GM10847 (cell line): ENCODE data around the gene FOSB.

Source experiments
- POLR2A ChIP-seq: IDR thresholded peaks from 2 replicates; pipeline ENCODE4 v1.6.1; 2011; ENCODE audit not compliant: insufficient read length; ENCODE audit errors: extremely low read depth

FOSB gene

GRCh38 chr19:45440259-45440638, 27.5 kb upstream of the FOSB start:
- no peak for TF ChIP-seq POLR2A

- TF ChIP-seq POLR2A = no peak
Observed at GRCh38 chr19:45440873-45441654, 26.7 kb upstream of the FOSB start.

- no peak for TF ChIP-seq POLR2A
Observed at GRCh38 chr19:45442408-45442777, 25.4 kb upstream of the FOSB start.

GRCh38 chr19:45442778-45443461, 24.9 kb upstream of the FOSB start:
- TF ChIP-seq POLR2A = no peak

GRCh38 chr19:45443462-45444317, 24.1 kb upstream of the FOSB start:
- no peak for TF ChIP-seq POLR2A

GRCh38 chr19:45444318-45445041, 23.3 kb upstream of the FOSB start:
- peak; percentile 49 for TF ChIP-seq POLR2A

- no peak for TF ChIP-seq POLR2A
Observed at GRCh38 chr19:45445139-45445538, 22.7 kb upstream of the FOSB start.

DNA sequence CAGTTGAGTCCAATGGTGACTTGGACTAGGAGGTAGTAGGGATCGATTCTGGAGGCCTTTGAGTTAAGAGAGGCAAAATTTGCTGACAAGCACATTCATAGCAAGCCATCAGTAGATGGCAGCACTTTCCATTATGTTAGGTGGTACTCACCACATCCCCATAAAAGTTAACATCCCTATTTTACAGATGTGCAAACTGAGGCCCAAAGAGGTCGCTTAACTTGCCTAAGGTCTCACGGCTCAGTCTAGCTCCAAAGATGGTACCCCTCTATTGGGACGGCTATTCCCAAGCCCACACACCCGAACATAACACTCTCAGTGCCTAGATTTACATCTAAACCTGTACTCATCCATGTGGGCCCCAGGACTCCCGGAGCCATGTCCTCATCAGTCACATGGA, 21.5 kb upstream of the FOSB start:
- no peak for TF ChIP-seq POLR2A

DNA sequence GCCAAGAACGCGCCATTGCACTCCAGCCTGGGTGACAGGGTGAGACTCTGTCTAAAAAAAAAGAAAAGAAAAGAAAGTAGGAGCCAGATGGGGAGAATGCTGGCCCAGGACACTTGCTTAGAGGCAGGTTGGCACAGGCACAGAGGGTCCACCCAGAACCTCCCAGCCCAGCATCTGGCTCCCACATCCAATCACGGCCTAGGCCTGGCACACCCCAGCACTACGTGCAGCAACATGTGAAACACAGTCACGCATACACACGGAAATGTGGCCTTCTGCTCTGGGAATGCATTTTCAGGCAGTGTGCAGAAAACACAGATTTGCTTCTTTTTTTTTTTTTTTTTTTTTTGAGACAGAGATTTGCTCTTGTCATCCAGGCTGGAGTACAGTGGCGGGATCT, 20.9 kb upstream of the FOSB start:
- TF ChIP-seq POLR2A = no peak

GRCh38 chr19:45448425-45448756, 19.4 kb upstream of the FOSB start:
- TF ChIP-seq POLR2A = no peak

DNA sequence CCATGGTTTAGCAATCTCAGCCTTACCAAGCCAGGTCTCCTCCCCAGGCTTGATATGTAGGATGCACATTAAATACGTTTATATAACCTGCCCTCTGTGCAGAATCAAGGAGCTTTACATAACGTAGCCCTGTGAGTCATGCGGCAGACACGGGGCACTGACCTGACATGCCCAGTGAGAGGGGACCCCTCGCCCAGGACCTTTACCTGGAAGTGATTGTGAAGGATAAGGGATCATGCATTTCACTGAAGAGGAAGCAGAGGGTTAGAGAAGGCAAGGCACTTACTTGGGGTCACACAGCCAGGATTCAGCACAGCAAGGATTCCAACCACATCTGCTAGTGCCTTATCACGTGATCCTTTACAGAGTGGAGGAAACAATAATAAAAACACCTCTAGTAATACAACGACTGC, 18.9 kb upstream of the FOSB start:
- TF ChIP-seq POLR2A = no peak

- no peak for TF ChIP-seq POLR2A
Observed at GRCh38 chr19:45450012-45450333, 17.8 kb upstream of the FOSB start.

GRCh38 chr19:45451131-45451849, 16.5 kb upstream of the FOSB start:
- TF ChIP-seq POLR2A = no peak

DNA sequence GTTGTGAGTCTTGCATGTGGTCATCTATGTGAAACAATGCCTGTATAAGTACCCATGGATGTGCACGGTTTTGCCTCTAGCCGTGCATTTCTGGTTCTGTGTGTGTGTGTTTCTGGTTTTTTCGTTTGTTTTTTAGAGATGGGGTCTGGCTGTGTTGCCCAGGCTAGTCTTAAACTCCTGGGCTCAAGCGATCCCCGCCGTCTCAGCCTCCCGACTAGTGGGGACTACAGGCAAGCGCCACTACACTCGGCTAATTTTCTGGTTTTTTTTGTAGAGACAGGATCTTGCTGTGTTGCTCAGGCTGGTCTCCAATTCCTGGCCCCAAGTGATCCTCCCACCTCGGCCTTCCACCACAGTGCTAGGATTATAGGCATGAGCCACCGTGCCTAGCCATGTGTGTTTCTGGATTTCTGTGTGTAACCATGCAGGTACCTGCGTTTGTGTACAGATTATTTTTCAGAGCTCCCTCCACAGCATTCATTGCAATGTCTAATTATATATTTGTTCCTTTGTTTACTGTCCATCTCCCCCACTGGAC, 15.9 kb upstream of the FOSB start:
- no peak for TF ChIP-seq POLR2A
